Tibial nerve (tissue), 4 donors: ENCODE data around the gene DGKD. TPM values are rescaled to one million over a fixed set of nuclear protein-coding genes. Genes with fewer than 3 reads are reported as not detected.

ENCODE experiments used
- DNase-seq, 2 donors: peaks; one replicate each; pipeline ENCODE4 v3.0.0-alpha.2; 2019; ENCODE audit warnings: low spot score in 2 of 2
- H3K27ac ChIP-seq, 4 donors: fragments of 200-600 bp; sonication (generic) in 3 of 4; one replicate each; pipeline ENCODE4 v1.5.1; 2017 to 2019; ENCODE audit warnings: mild to moderate bottlenecking in 1 of 4
- H3K27me3 ChIP-seq, 2 donors: fragments of 200-600 bp; sonication (generic) in 1 of 2; one replicate each; pipeline versions ENCODE4 v1.5.1 to v1.6.0; 2017 to 2019
- H3K36me3 ChIP-seq, 3 donors: fragments of 200-600 bp; sonication (generic); one replicate each; pipeline ENCODE4 v1.5.1; 2018 to 2019
- H3K4me1 ChIP-seq, 4 donors: fragments of 200-600 bp; sonication (generic) in 3 of 4; one replicate each; pipeline ENCODE4 v1.5.1; 2017 to 2019
- H3K4me3 ChIP-seq, 4 donors: fragments of 200-600 bp; sonication (generic) in 3 of 4; one replicate each; pipeline ENCODE4 v1.5.1; 2017 to 2019; ENCODE audit warnings: mild to moderate bottlenecking in 1 of 4, moderate library complexity in 1 of 4
- H3K9me3 ChIP-seq, 4 donors: fragments of 200-600 bp; sonication (generic) in 3 of 4; one replicate each; pipeline ENCODE4 v1.5.1; 2017 to 2019
- CTCF ChIP-seq, 5 experiments: fragments of 200-600 bp in 3 of 5; fragments of 450-650 bp in 2 of 5; sonication (generic) in 3 of 5; IDR thresholded peaks; one replicate each; pipeline ENCODE4 v1.5.1; 2016 to 2019; ENCODE audit warnings: antibody characterized with exemption in 5 of 5, mild to moderate bottlenecking in 3 of 5, moderate library complexity in 2 of 5
- EP300 ChIP-seq, 2 donors: sonication (generic); formaldehyde crosslinking; IDR thresholded peaks; one replicate each; pipeline ENCODE4 v1.6.1; 2017; ENCODE audit warnings: antibody characterized with exemption in 2 of 2, mild to moderate bottlenecking in 1 of 2
- POLR2A ChIP-seq, 2 donors: fragments of 450-650 bp; IDR thresholded peaks; one replicate each; pipeline ENCODE4 v1.6.1; 2017; ENCODE audit warnings: antibody characterized with exemption in 2 of 2, mild to moderate bottlenecking in 2 of 2, moderate library complexity in 2 of 2
- whole genome bisulfite sequencing, 2 donors: methylation state at CpG; one replicate each; pipeline ENCODE4 v1.1.5; 2018; 5-methylcytosine and 5-hydroxymethylcytosine counted together
- total RNA-seq, 4 donors: library from RNA; depleted of rRNA; stranded (reverse); fragments of >200 nt; gene quantifications; one replicate each; pipeline ENCODE4 v1.1.0, GENCODE V29; 2016

DGKD gene
- total RNA-seq, 4 donors from 2014 or later = 6.5 to 11.7 (median 7.4) TPM

- no peak overlapping the region for H3K27ac ChIP-seq
- 93 to 96% methylated on average over 43 to 45 of the region's 45 CpGs for WGBS, 2 donors
- H3K27me3 ChIP-seq = no peaks in the 10 kb centered on the region
- TF ChIP-seq CTCF (IDR thresholded peaks at IDR 0.05) = no peak
- H3K4me1 ChIP-seq = peaks cover 0 to 5% (median 0%) of the 10 kb centered on the region in 4 donors
- peaks cover 0 to 98% (median 13%) of the 10 kb centered on the region in 3 donors for H3K36me3 ChIP-seq
- H3K4me3 ChIP-seq = no peak overlapping the region
- no peak for DNase-seq
- H3K9me3 ChIP-seq = no peaks in the 10 kb centered on the region
Observed at GRCh38 chr2:233476651-233477547, 122.6 kb downstream of the DGKD start.

DNA sequence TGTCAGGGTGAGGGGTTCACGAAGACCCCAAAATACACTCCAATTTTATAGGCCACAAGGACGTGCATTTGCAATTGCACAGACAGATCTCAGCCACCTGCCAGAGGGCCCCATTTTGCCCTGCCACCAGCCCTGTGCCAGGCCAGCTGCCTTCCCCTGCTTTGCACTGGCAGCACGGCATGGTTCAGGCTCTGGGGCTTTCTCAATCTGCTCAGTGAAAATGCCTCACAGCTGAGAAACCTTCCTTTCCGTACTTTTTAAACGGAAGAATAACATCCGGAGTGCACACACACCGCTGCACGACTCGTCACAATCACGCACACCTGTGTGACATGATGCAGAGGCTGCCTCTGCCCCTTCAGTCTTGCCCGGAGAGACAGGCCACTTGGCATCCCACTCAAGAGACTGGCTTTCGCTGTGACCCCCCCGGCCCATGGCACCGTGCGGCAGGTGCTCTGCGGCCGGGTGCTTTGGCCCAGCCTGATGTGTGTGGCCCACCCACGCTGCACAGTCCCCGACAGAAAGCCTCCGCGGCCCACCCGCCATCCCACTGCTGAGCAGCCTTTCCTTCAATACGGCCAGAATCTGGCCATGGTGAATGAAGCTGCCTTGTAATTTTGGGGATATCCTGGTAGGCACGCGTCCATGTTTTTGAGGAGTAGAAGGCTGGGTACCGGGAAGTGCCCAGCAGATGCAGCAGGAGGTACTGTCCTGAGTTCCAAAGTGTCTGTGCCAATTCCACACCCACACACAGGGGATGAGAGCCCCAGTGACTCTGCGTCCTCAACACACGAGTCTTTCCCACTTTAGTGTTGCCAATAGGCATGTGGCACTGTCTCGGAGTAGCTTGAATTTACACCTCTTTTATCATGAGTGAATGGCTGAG, 123.5 kb downstream of the DGKD start:
- H3K27ac ChIP-seq = no peak overlapping the region
- H3K9me3 ChIP-seq = no peaks in the 10 kb centered on the region
- peaks cover 0 to 99% (median 14%) of the 10 kb centered on the region in 3 donors for H3K36me3 ChIP-seq
- 90 to 94% methylated on average over 29 of the region's 29 CpGs for WGBS, 2 donors
- peaks cover 0 to 5% (median 0%) of the 10 kb centered on the region in 4 donors for H3K4me1 ChIP-seq
- no peaks in the 10 kb centered on the region for H3K27me3 ChIP-seq
- DNase-seq = no peak
- no peak for TF ChIP-seq POLR2A (IDR thresholded peaks at IDR 0.05)
- TF ChIP-seq EP300 (IDR thresholded peaks at IDR 0.05) = no peak
- TF ChIP-seq CTCF (IDR thresholded peaks at IDR 0.05) = no peak
- H3K4me3 ChIP-seq = no peak overlapping the region

DNA sequence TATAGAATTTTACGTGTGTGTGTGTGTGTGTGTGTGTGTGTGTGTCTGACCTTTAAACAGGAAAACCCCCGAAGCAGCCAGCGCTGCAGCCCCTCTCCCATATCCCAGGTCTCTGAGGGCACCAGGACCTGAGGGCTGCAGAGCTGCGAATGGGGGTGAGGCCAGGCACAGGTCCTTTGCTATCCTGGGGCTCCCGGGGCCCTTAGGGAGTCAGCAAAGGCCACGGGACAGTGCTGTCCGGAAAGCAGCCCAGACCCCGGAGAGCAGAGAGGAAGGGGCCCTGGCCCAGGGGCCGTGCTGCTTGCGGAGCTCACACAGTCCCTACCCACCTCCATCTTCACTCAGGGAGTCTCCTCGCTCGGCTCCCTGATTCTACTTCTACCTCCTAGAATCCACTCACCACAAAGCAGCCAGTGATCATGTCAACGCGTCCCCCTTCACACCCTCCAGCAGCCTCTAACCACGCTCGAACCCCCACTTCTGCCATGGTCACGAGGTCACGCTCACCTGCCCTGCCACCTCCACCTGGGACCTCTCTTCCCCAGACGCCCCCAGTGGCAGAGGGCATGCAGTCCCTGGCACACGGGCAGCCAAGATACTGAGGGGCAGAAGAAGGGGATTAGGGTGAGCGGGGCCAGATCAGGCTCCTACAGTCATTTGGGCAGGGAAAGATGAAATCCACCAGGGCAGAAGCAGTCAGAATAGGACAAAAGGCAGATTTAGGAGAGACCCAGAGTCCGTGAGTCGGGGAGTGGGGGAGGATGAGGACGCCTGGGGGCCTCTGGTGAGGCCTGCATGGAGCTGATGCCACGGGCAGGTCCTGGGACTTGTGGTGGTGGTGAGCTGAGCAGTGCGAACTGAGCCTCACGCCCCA, 125.6 kb downstream of the DGKD start:
- DNase-seq = no peak
- peaks cover 0 to 100% (median 14%) of the 10 kb centered on the region in 3 donors for H3K36me3 ChIP-seq
- no peaks in the 10 kb centered on the region for H3K27me3 ChIP-seq
- TF ChIP-seq POLR2A (IDR thresholded peaks at IDR 0.05) (no peak), EP300 (IDR thresholded peaks at IDR 0.05) (no peak), CTCF (IDR thresholded peaks at IDR 0.05) (no peak)
- peaks cover 0 to 1% (median 0%) of the 10 kb centered on the region in 4 donors for H3K4me1 ChIP-seq
- WGBS, 2 donors = 84 to 88% methylated on average over 22 to 27 of the region's 27 CpGs
- no peaks in the 10 kb centered on the region for H3K9me3 ChIP-seq
- H3K27ac ChIP-seq = no peak overlapping the region
- H3K4me3 ChIP-seq = no peak overlapping the region

GRCh38 chr2:233480490-233481202, 126.4 kb downstream of the DGKD start:
- H3K4me3 ChIP-seq = no peak overlapping the region
- no peaks in the 10 kb centered on the region for H3K4me1 ChIP-seq
- no peak for DNase-seq
- TF ChIP-seq CTCF (IDR thresholded peaks at IDR 0.05) = no peak
- no peak for TF ChIP-seq POLR2A (IDR thresholded peaks at IDR 0.05)
- TF ChIP-seq EP300 (IDR thresholded peaks at IDR 0.05) = no peak
- peaks cover 0 to 100% (median 14%) of the 10 kb centered on the region in 3 donors for H3K36me3 ChIP-seq
- WGBS, 2 donors = 79 to 85% methylated on average over 21 of the region's 21 CpGs
- no peak overlapping the region for H3K27ac ChIP-seq
- no peaks in the 10 kb centered on the region for H3K9me3 ChIP-seq
- no peaks in the 10 kb centered on the region for H3K27me3 ChIP-seq
